Neural progenitor cell (in vitro differentiated cells): ENCODE results near the gene OGDHL. TPM values are rescaled to one million over a fixed set of nuclear protein-coding genes. Genes with fewer than 3 reads are reported as not detected.

Experiments used
- DNase-seq: peaks from one replicate; pipeline ENCODE4 v3.0.0-alpha.2; 2016; ENCODE audit warnings: low spot score
- H2AFZ ChIP-seq: fragments of 200-600 bp; sonication (generic); replicated peaks from 2 replicates; pipeline ENCODE4 v1.6.1; 2016; ENCODE audit warnings: antibody characterized with exemption
- H3F3A ChIP-seq: fragments of 200-600 bp; sonication (generic); 2 replicates; pipeline ENCODE4 v1.6.1; 2016; ENCODE audit warnings: antibody characterized with exemption, low read depth
- H3K27ac ChIP-seq: fragments of 200-600 bp; sonication (generic); 2 replicates; pipeline ENCODE4 v1.5.1; 2016; ENCODE audit warnings: mild to moderate bottlenecking
- H3K27me3 ChIP-seq: fragments of 200-600 bp; sonication (generic); 2 replicates; pipeline ENCODE4 v1.6.1; 2016; ENCODE audit warnings: mild to moderate bottlenecking, moderate library complexity
- H3K36me3 ChIP-seq: fragments of 200-600 bp; sonication (generic); 2 replicates; pipeline ENCODE4 v1.5.1; 2016
- H3K4me1 ChIP-seq: fragments of 200-600 bp; sonication (generic); 2 replicates; pipeline ENCODE4 v1.6.1; 2016; ENCODE audit warnings: mixed run types
- H3K4me2 ChIP-seq: fragments of 200-600 bp; sonication (generic); 2 replicates; pipeline ENCODE4 v1.6.1; 2016
- H3K4me3 ChIP-seq: fragments of 200-600 bp; sonication (generic); 2 replicates; pipeline ENCODE4 v1.5.1; 2016
- H3K79me2 ChIP-seq: fragments of 200-600 bp; sonication (generic); 2 replicates; pipeline ENCODE4 v1.6.1; 2016; ENCODE audit warnings: low read depth
- H3K9ac ChIP-seq: fragments of 200-600 bp; sonication (generic); 2 replicates; pipeline ENCODE4 v1.6.1; 2016
- H3K9me3 ChIP-seq: fragments of 200-600 bp; sonication (generic); 2 replicates; pipeline ENCODE4 v1.5.1; 2016; ENCODE audit warnings: low read depth
- H4K20me1 ChIP-seq: fragments of 200-600 bp; sonication (generic); 2 replicates; pipeline ENCODE4 v1.6.1; 2016; ENCODE audit warnings: low read depth
- H3K27ac Mint-ChIP-seq: 3 replicates; pipeline ENCODE4 v1.8.0; 2021; ENCODE audit warnings: mixed read lengths
- H3K27me3 Mint-ChIP-seq: 2 replicates; pipeline ENCODE4 v1.8.0; 2022; ENCODE audit warnings: low read depth, mild to moderate bottlenecking, inconsistent platforms, moderate library complexity, mixed read lengths; ENCODE audit not compliant: insufficient read depth
- H3K36me3 Mint-ChIP-seq: 3 replicates; pipeline ENCODE4 v1.8.0; 2021; ENCODE audit warnings: mixed read lengths
- H3K4me1 Mint-ChIP-seq: 3 replicates; pipeline ENCODE4 v1.8.0; 2021; ENCODE audit warnings: mixed read lengths
- H3K4me3 Mint-ChIP-seq: 3 replicates; pipeline ENCODE4 v1.8.0; 2021; ENCODE audit warnings: mild to moderate bottlenecking, moderate library complexity, mixed read lengths
- H3K9me3 Mint-ChIP-seq: 3 replicates; pipeline ENCODE4 v1.8.0; 2020; ENCODE audit warnings: mixed read lengths
- EZH2 ChIP-seq: fragments of 200-600 bp; sonication (generic); IDR thresholded peaks from 2 replicates; pipeline ENCODE4 v1.6.1; 2017; ENCODE audit warnings: antibody characterized with exemption, mild to moderate bottlenecking, moderate library complexity
- EZH2phosphoT487 ChIP-seq: fragments of 200-600 bp; sonication (generic); IDR thresholded peaks from 2 replicates; pipeline ENCODE4 v1.6.1; 2017; ENCODE audit warnings: antibody characterized with exemption
- total RNA-seq: library from RNA; depleted of rRNA; stranded (reverse); fragments of >200 nt; gene quantifications from 2 replicates; pipeline ENCODE4 v1.2.3, GENCODE V29; 2015; ENCODE audit warnings: low replicate concordance
- TF ChIP-seq, protein P1 (sequence below): fragments of 200-600 bp; sonication (generic); IDR thresholded peaks from 2 replicates; pipeline ENCODE4 v1.5.1; 2017; ENCODE audit warnings: antibody characterized with exemption, mild to moderate bottlenecking

OGDHL gene
- total RNA-seq, 1 donor from 2014 or later: 0.34 TPM

DNA sequence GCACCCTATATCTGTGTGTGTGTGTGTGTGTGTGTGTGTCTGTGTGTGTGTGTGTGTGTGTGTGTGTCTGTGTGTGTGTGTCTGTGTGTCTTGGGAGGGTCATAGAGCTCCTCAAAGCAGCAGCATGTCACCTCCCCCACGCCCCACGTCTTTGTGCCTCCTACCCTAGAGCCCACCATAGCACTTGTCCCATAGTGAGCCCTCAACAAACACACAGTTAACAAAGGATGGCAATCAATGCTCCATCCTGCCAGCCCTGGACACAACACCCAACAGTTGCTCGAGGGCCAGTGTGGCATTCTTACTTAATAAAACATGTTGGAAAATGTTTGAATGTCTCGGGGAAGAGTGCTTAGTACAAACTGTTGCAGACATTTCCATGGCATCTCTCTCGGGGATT lies 52.2 kb downstream of the OGDHL start:
- Histone ChIP-seq H4K20me1 (no peaks in the 10 kb centered on the region), H3K9ac (no peak overlapping the region), H3K9me3 (peaks cover 14% of the 10 kb centered on the region), H3F3A (no peaks in the 10 kb centered on the region), H3K27ac (no peak overlapping the region), H3K4me1 (no peaks in the 10 kb centered on the region), H3K4me3 (no peak overlapping the region), H3K4me2 (no peak overlapping the region), H2AFZ (no peak overlapping the region), H3K27me3 (no peaks in the 10 kb centered on the region), H3K79me2 (no peaks in the 10 kb centered on the region), H3K36me3 (no peaks in the 10 kb centered on the region)
- peaks cover 6% of the 10 kb centered on the region for H3K9me3 Mint-ChIP-seq
- peaks cover 10% of the 10 kb centered on the region for H3K27me3 Mint-ChIP-seq
- DNase-seq: no peak
- H3K4me3 Mint-ChIP-seq: no peak overlapping the region
- TF ChIP-seq EZH2 (no peak), EZH2phosphoT487 (no peak)
- TF ChIP-seq, protein P1, sequence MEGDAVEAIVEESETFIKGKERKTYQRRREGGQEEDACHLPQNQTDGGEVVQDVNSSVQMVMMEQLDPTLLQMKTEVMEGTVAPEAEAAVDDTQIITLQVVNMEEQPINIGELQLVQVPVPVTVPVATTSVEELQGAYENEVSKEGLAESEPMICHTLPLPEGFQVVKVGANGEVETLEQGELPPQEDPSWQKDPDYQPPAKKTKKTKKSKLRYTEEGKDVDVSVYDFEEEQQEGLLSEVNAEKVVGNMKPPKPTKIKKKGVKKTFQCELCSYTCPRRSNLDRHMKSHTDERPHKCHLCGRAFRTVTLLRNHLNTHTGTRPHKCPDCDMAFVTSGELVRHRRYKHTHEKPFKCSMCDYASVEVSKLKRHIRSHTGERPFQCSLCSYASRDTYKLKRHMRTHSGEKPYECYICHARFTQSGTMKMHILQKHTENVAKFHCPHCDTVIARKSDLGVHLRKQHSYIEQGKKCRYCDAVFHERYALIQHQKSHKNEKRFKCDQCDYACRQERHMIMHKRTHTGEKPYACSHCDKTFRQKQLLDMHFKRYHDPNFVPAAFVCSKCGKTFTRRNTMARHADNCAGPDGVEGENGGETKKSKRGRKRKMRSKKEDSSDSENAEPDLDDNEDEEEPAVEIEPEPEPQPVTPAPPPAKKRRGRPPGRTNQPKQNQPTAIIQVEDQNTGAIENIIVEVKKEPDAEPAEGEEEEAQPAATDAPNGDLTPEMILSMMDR: no peak
- peaks cover 3% of the 10 kb centered on the region for H3K4me1 Mint-ChIP-seq
- no peaks in the 10 kb centered on the region for H3K36me3 Mint-ChIP-seq
- H3K27ac Mint-ChIP-seq: no peak overlapping the region

DNA sequence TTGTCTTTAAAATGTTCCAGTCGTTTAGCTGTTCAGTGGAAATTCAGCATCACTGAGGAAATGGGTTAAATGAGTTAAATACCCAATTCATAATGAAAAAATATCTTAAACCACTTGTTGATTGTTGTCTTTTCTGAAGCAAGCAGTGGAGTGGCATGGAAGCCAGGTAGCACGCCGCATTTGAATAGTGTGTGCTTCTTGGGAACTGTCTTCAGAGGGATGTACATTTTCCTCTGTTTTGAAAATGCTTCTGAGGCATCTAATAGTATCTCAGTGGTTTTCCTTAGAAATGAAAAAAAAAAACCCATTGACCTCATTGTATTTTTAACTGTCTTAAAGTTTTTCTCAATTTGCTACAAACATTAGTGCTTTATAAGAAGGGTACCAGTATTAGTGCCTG lies 54.5 kb downstream of the OGDHL start:
- no peaks in the 10 kb centered on the region for H3K27me3 ChIP-seq
- Mint-ChIP-seq H3K36me3 (no peaks in the 10 kb centered on the region), H3K4me3 (no peak overlapping the region), H3K27ac (no peak overlapping the region), H3K27me3 (peaks cover 13% of the 10 kb centered on the region), H3K4me1 (peaks cover 3% of the 10 kb centered on the region), H3K9me3 (peaks cover 5% of the 10 kb centered on the region)
- no peaks in the 10 kb centered on the region for H3K79me2 ChIP-seq
- H3K9ac ChIP-seq: no peak overlapping the region
- no peak overlapping the region for H3K4me3 ChIP-seq
- no peak overlapping the region for H3K27ac ChIP-seq
- H3K4me2 ChIP-seq: no peak overlapping the region
- no peaks in the 10 kb centered on the region for H3K4me1 ChIP-seq
- H4K20me1 ChIP-seq: no peaks in the 10 kb centered on the region
- no peak for DNase-seq
- H3K36me3 ChIP-seq: no peaks in the 10 kb centered on the region
- TF ChIP-seq EZH2phosphoT487 (no peak), EZH2 (no peak)
- TF ChIP-seq, protein P1: no peak
- H3K9me3 ChIP-seq: peaks cover 8% of the 10 kb centered on the region
- H2AFZ ChIP-seq: no peak overlapping the region
- H3F3A ChIP-seq: no peaks in the 10 kb centered on the region

DNA sequence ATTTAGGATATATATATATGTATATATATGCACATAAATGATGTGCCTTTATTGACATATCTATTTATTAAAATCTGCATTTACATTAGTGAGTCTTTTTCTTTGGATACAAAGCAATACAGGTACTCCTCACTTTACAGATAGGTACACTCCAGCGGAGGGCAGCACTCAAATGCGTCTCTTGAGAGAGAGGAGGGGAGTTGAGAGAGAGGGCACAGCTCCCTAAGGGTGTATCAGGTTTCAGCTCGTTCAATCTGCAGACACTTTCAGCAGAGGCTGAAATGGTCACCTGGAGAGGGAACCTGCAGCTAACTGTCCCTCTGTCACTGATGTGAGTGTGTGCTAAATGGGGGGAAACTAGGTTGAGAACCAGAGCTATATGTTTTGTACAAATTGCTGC lies 61.1 kb downstream of the OGDHL start:
- H3K4me2 ChIP-seq: no peak overlapping the region
- peak; percentile 55 for DNase-seq
- no peak overlapping the region for H3K4me3 Mint-ChIP-seq
- TF ChIP-seq EZH2: no peak
- TF ChIP-seq, protein P1: peak; percentile 28
- H2AFZ ChIP-seq: no peak overlapping the region
- no peaks in the 10 kb centered on the region for H3K4me1 ChIP-seq
- H3K36me3 ChIP-seq: no peaks in the 10 kb centered on the region
- no peaks in the 10 kb centered on the region for H3K36me3 Mint-ChIP-seq
- peaks cover 2% of the 10 kb centered on the region for H3K4me1 Mint-ChIP-seq
- peaks cover 8% of the 10 kb centered on the region for H3K9me3 ChIP-seq
- H3K27me3 ChIP-seq: no peaks in the 10 kb centered on the region
- H4K20me1 ChIP-seq: no peaks in the 10 kb centered on the region
- no peaks in the 10 kb centered on the region for H3K79me2 ChIP-seq
- H3K27ac Mint-ChIP-seq: no peak overlapping the region
- H3K27ac ChIP-seq: no peak overlapping the region
- H3K9me3 Mint-ChIP-seq: peaks cover 5% of the 10 kb centered on the region
- no peak overlapping the region for H3K9ac ChIP-seq
- no peaks in the 10 kb centered on the region for H3F3A ChIP-seq
- no peak overlapping the region for H3K4me3 ChIP-seq
- peaks cover 10% of the 10 kb centered on the region for H3K27me3 Mint-ChIP-seq
